SK-N-SH (cell line): ENCODE measurements around the gene BCL7C. TPM values are rescaled to one million over a fixed set of nuclear protein-coding genes. Genes with fewer than 3 reads are reported as not detected.
A peak's percentile ranks its signal among the peaks of the same experiment; 100 is the strongest.

Source experiments
- CTCF ChIA-PET: fragments of 300-600, 350-600 bp; formaldehyde crosslinking; extraction: SDS; loops from one replicate; lab custom pipeline; 2021; lab: Yijun Ruan, JAX
- POLR2A ChIA-PET: fragments of 350-600 bp; sonication (Branson Sonifier 250); formaldehyde crosslinking; extraction: SDS; loops from one replicate; lab custom pipeline; 2020; ENCODE audit warnings: antibody characterized with exemption, inconsistent platforms; lab: Yijun Ruan, JAX
- DNase-seq: peaks from one replicate; pipeline ENCODE4 v3.0.0; 2012
- H2AFZ ChIP-seq: fragments of 200-600 bp; sonication (generic); 2 replicates; pipeline ENCODE4 v1.8.1; 2016; ENCODE audit warnings: antibody characterized with exemption, mild to moderate bottlenecking, low read depth
- H3F3A ChIP-seq: fragments of 200-600 bp; sonication (generic); replicated peaks from 2 replicates; pipeline ENCODE3; 2016; ENCODE audit warnings: antibody characterized with exemption, mild to moderate bottlenecking; ENCODE audit not compliant: insufficient read depth
- H3K27ac ChIP-seq, 2 experiments: fragments of 200-500 bp in 1 of 2; fragments of 200-600 bp in 1 of 2; sonication (Bioruptor generic) in 1 of 2; sonication (generic), shearing (Covaris generic) in 1 of 2; 2 replicates each; pipeline versions ENCODE4 v1.5.1 to v1.6.1; 2014 to 2016; ENCODE audit warnings: low read depth in 2 of 2, inconsistent platforms in 1 of 2, low read length in 1 of 2, mild to moderate bottlenecking in 1 of 2, mixed read lengths in 1 of 2
- H3K27me3 ChIP-seq: fragments of 200-600 bp; sonication (generic), shearing (Covaris generic); 2 replicates; pipeline ENCODE4 v1.6.1; 2016; ENCODE audit warnings: mixed run types; ENCODE audit not compliant: insufficient read depth
- H3K36me3 ChIP-seq, 2 experiments: fragments of 200-500 bp in 1 of 2; fragments of 200-600 bp in 1 of 2; sonication (Bioruptor generic) in 1 of 2; sonication (generic) in 1 of 2; replicated peaks in 1 of 2; 2 replicates each; pipeline versions ENCODE3 to v1.5.1; 2014 to 2016; ENCODE audit warnings: low read length in 1 of 2, mild to moderate bottlenecking in 1 of 2; ENCODE audit not compliant: insufficient read depth in 2 of 2, control insufficient read depth in 1 of 2
- H3K4me1 ChIP-seq, 2 experiments: fragments of 200-500 bp in 1 of 2; fragments of 200-600 bp in 1 of 2; sonication (Bioruptor generic) in 1 of 2; sonication (generic), shearing (Covaris generic) in 1 of 2; 2 replicates each; pipeline versions ENCODE4 v1.5.1 to v1.6.1; 2014 to 2016; ENCODE audit warnings: low read depth in 1 of 2, low read length in 1 of 2, mixed run types in 1 of 2; ENCODE audit not compliant: insufficient read depth in 2 of 2, control insufficient read depth in 1 of 2
- H3K4me2 ChIP-seq: fragments of 200-600 bp; sonication (generic), shearing (Covaris generic); 2 replicates; pipeline ENCODE4 v1.6.1; 2017; ENCODE audit warnings: mixed run types
- H3K4me3 ChIP-seq, 2 experiments: fragments of 200-500 bp in 1 of 2; fragments of 200-600 bp in 1 of 2; sonication (Bioruptor generic) in 1 of 2; sonication (generic), shearing (Covaris generic) in 1 of 2; 2 replicates each; pipeline versions ENCODE4 v1.5.1 to v1.8.1; 2014 to 2016; ENCODE audit warnings: low read depth in 2 of 2, inconsistent platforms in 1 of 2, low read length in 1 of 2, mild to moderate bottlenecking in 1 of 2, mixed read lengths in 1 of 2, moderate library complexity in 1 of 2
- H3K79me2 ChIP-seq: fragments of 200-600 bp; sonication (generic); 2 replicates; pipeline ENCODE4 v1.8.1; 2017; ENCODE audit warnings: mild to moderate bottlenecking; ENCODE audit not compliant: insufficient read depth
- H3K9ac ChIP-seq: fragments of 200-600 bp; sonication (generic); 2 replicates; pipeline ENCODE4 v1.6.1; 2017; ENCODE audit warnings: mixed run types
- H3K9me2 ChIP-seq: fragments of 200-600 bp; sonication (generic); 2 replicates; pipeline ENCODE4 v1.6.1; 2017; ENCODE audit warnings: mixed run types
- H3K9me3 ChIP-seq: fragments of 200-600 bp; sonication (generic); 2 replicates; pipeline ENCODE4 v1.6.1; 2017; ENCODE audit warnings: mixed run types, mild to moderate bottlenecking, moderate library complexity
- H4K20me1 ChIP-seq: fragments of 200-600 bp; sonication (generic); 2 replicates; pipeline ENCODE4 v1.6.1; 2017; ENCODE audit warnings: mild to moderate bottlenecking, mixed run types; ENCODE audit not compliant: insufficient read depth
- CHD2 ChIP-seq: fragments of 150-350 bp; IDR thresholded peaks from 2 replicates; pipeline ENCODE4 v1.6.1; 2018; ENCODE audit warnings: low read length; ENCODE audit not compliant: partially characterized antibody
- FOSL2 ChIP-seq: IDR thresholded peaks from 2 replicates; pipeline ENCODE4 v1.4.0; 2012; ENCODE audit warnings: low read depth, mild to moderate bottlenecking, moderate library complexity, borderline replicate concordance
- FOXJ3 ChIP-seq: sonication (generic); formaldehyde crosslinking; IDR thresholded peaks from 2 replicates; pipeline ENCODE4 v1.5.1; 2020; ENCODE audit warnings: mild to moderate bottlenecking, missing genetic modification reagents
- GABPA ChIP-seq: IDR thresholded peaks from 2 replicates; pipeline ENCODE4 v1.4.0; 2012; ENCODE audit warnings: low read depth, mild to moderate bottlenecking
- JUND ChIP-seq: IDR thresholded peaks from 2 replicates; pipeline ENCODE4 v1.4.0; 2012
- MEF2A ChIP-seq: IDR thresholded peaks from 2 replicates; pipeline ENCODE4 v1.4.0; 2012; ENCODE audit warnings: low read depth, borderline replicate concordance
- POLR2AphosphoS5 ChIP-seq: IDR thresholded peaks from 2 replicates; pipeline ENCODE4 v1.6.1; 2012; ENCODE audit warnings: low read depth, low read length
- RCOR1 ChIP-seq: fragments of 150-350 bp; IDR thresholded peaks from 2 replicates; pipeline ENCODE4 v1.6.1; 2017; ENCODE audit warnings: antibody characterized with exemption, low read length
- SIN3A ChIP-seq: IDR thresholded peaks from 2 replicates; pipeline ENCODE4 v1.6.1; 2012; ENCODE audit warnings: low read depth, mild to moderate bottlenecking, low read length, moderate library complexity, borderline replicate concordance
- SMC3 ChIP-seq: IDR thresholded peaks from 2 replicates; pipeline ENCODE4 v1.6.1; 2012; ENCODE audit warnings: low read depth, low read length, improper control_type of control experiment
- TCF12 ChIP-seq: IDR thresholded peaks from 2 replicates; pipeline ENCODE4 v1.4.0; 2012
- TEAD4 ChIP-seq: IDR thresholded peaks from 2 replicates; pipeline ENCODE4 v1.4.0; 2012; ENCODE audit warnings: mild to moderate bottlenecking, borderline replicate concordance; ENCODE audit not compliant: insufficient read depth
- YY1 ChIP-seq: IDR thresholded peaks from 2 replicates; pipeline ENCODE4 v1.4.0; 2012; ENCODE audit warnings: low read depth, mild to moderate bottlenecking
- WGBS: methylation state at CpG from one replicate; pipeline ENCODE4 v1.1.6; 2017; ENCODE audit warnings: low lambda C conversion rate; 5-methylcytosine and 5-hydroxymethylcytosine counted together
- polyA plus RNA-seq, 3 experiments: library from polyadenylated mRNA; depleted of rRNA; stranded (reverse); fragments of >200 nt; gene quantifications; 2 replicates each; pipeline ENCODE4 v1.2.3, GENCODE V29; 2012
- TF ChIP-seq, protein P1 (sequence below): IDR thresholded peaks from 2 replicates; pipeline ENCODE4 v1.4.0; 2012; ENCODE audit warnings: low read depth
- TF ChIP-seq, protein P2 (sequence below): fragments of 150-350 bp; IDR thresholded peaks from 2 replicates; pipeline ENCODE4 v1.6.1; 2017; ENCODE audit warnings: antibody characterized with exemption, low read length, low read depth, borderline replicate concordance
- TF ChIP-seq, protein P3 (sequence below): IDR thresholded peaks from 2 replicates; pipeline ENCODE4 v1.4.0; 2012; ENCODE audit warnings: low read depth, borderline replicate concordance
- TF ChIP-seq, protein P4 (sequence below): IDR thresholded peaks from 2 replicates; pipeline ENCODE4 v1.6.1; 2012; ENCODE audit warnings: mild to moderate bottlenecking, low read depth, low read length, moderate library complexity

BCL7C gene
- polyA plus RNA-seq, 1 of the 3 experiments (the other 2 are of a cell fraction), result 56.3 TPM

DNA sequence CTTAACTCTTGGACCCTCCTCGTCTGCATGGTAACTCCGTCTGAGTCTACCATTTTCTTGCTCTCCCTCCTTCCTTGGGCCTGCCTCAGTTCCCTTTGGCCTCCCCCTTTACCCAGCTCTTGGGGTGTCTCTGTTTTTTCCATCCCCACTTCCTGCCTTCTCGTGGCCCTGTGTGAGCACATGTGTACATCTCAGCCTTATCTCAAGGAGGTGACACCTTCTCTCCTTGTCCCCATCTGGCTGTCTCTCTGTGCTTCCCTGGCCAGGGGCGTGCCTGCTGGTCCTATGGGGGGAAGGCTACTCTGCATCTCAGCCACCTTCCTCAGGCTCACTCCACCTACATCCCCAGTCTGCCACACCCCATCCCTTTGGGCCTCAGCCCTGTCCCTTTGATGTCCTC, 9.1 kb upstream of the BCL7C start:
- no peak for DNase-seq
- Histone ChIP-seq H4K20me1 (no peaks in the 10 kb centered on the region), H3K27ac (peak overlapping the region; percentile 30 to 64; a peak in 3 of 4 replicates), H3K36me3 (no peaks in the 10 kb centered on the region), H3K27me3 (no peaks in the 10 kb centered on the region), H3K4me2 (no peak overlapping the region; the same call in 1 of the 2 replicates), H2AFZ (no peak overlapping the region), H3K4me1 (peaks cover 5 to 12% of the 10 kb centered on the region in 2 experiments; a peak in 2 of 4 replicates), H3F3A (peaks cover 21% of the 10 kb centered on the region), H3K9me3 (no peaks in the 10 kb centered on the region), H3K9me2 (no peaks in the 10 kb centered on the region), H3K79me2 (no peaks in the 10 kb centered on the region), H3K4me3 (no peak overlapping the region; a peak in 1 of 4 replicates), H3K9ac (no peak overlapping the region)
- TF ChIP-seq GABPA, result no peak
- no peak for TF ChIP-seq FOSL2
- no peak for TF ChIP-seq SIN3A
- no peak for TF ChIP-seq MEF2A
- TF ChIP-seq, protein P1, sequence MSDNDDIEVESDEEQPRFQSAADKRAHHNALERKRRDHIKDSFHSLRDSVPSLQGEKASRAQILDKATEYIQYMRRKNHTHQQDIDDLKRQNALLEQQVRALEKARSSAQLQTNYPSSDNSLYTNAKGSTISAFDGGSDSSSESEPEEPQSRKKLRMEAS, result no peak
- TF ChIP-seq, protein P2, sequence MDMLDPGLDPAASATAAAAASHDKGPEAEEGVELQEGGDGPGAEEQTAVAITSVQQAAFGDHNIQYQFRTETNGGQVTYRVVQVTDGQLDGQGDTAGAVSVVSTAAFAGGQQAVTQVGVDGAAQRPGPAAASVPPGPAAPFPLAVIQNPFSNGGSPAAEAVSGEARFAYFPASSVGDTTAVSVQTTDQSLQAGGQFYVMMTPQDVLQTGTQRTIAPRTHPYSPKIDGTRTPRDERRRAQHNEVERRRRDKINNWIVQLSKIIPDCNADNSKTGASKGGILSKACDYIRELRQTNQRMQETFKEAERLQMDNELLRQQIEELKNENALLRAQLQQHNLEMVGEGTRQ, result no peak
- TF ChIP-seq RCOR1, result no peak
- TF ChIP-seq TCF12, result no peak
- TF ChIP-seq SMC3, result no peak
- no peak for TF ChIP-seq POLR2AphosphoS5
- no peak for TF ChIP-seq TEAD4
- TF ChIP-seq CHD2, result no peak
- no peak for TF ChIP-seq FOXJ3 (CRISPR knock-in tag)
- TF ChIP-seq, protein P3, sequence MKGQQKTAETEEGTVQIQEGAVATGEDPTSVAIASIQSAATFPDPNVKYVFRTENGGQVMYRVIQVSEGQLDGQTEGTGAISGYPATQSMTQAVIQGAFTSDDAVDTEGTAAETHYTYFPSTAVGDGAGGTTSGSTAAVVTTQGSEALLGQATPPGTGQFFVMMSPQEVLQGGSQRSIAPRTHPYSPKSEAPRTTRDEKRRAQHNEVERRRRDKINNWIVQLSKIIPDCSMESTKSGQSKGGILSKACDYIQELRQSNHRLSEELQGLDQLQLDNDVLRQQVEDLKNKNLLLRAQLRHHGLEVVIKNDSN, result no peak
- TF ChIP-seq YY1, result no peak
- TF ChIP-seq, protein P4, sequence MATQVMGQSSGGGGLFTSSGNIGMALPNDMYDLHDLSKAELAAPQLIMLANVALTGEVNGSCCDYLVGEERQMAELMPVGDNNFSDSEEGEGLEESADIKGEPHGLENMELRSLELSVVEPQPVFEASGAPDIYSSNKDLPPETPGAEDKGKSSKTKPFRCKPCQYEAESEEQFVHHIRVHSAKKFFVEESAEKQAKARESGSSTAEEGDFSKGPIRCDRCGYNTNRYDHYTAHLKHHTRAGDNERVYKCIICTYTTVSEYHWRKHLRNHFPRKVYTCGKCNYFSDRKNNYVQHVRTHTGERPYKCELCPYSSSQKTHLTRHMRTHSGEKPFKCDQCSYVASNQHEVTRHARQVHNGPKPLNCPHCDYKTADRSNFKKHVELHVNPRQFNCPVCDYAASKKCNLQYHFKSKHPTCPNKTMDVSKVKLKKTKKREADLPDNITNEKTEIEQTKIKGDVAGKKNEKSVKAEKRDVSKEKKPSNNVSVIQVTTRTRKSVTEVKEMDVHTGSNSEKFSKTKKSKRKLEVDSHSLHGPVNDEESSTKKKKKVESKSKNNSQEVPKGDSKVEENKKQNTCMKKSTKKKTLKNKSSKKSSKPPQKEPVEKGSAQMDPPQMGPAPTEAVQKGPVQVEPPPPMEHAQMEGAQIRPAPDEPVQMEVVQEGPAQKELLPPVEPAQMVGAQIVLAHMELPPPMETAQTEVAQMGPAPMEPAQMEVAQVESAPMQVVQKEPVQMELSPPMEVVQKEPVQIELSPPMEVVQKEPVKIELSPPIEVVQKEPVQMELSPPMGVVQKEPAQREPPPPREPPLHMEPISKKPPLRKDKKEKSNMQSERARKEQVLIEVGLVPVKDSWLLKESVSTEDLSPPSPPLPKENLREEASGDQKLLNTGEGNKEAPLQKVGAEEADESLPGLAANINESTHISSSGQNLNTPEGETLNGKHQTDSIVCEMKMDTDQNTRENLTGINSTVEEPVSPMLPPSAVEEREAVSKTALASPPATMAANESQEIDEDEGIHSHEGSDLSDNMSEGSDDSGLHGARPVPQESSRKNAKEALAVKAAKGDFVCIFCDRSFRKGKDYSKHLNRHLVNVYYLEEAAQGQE, result no peak
- TF ChIP-seq JUND, result no peak
- WGBS, result 96% methylated on average over 4 of the region's 4 CpGs
- ChIA-PET CTCF (interaction anchor here (0.8 to 4.6 kb wide), 18 partner anchors 10 to 238 kb away, joined by 3 to 74 read pairs (median 4); partner anchors contain the start of gene BCL7C), POLR2A (interaction anchor here (1.0 to 1.7 kb wide), 6 partner anchors 10 to 98 kb away, joined by 3 to 8 read pairs (median 5); partner anchors contain the start of gene BCL7C)
